Kidney epithelial cell (primary cell): ENCODE results near the gene NAP1L1. TPM values are rescaled to one million over a fixed set of nuclear protein-coding genes. Genes with fewer than 3 reads are reported as not detected.

Experiments
- DNase-seq: peaks from one replicate; pipeline ENCODE4 v3.0.0-alpha.2; 2010; ENCODE audit warnings: low read depth
- H3K27me3 ChIP-seq: 2 replicates; pipeline ENCODE4 v1.6.0; 2011; ENCODE audit warnings: low read length; ENCODE audit not compliant: control insufficient read depth, insufficient read depth
- H3K36me3 ChIP-seq: 2 replicates; pipeline ENCODE4 v1.5.1; 2011; ENCODE audit warnings: low read length; ENCODE audit not compliant: control insufficient read depth, insufficient read depth
- H3K4me3 ChIP-seq: 2 replicates; pipeline ENCODE4 v1.5.1; 2011; ENCODE audit warnings: low read depth, mild to moderate bottlenecking, control low read depth, low read length
- total RNA-seq: library from RNA; depleted of rRNA; stranded (reverse); fragments of >200 nt; gene quantifications from 2 replicates; pipeline ENCODE4 v1.2.3, GENCODE V29; 2015
- TF ChIP-seq, protein P1 (sequence below): IDR thresholded peaks from 2 replicates; pipeline ENCODE4 v1.5.1; 2011; ENCODE audit warnings: mild to moderate bottlenecking, moderate library complexity, low read length, control low read depth, inconsistent platforms; ENCODE audit not compliant: insufficient read depth, poor library complexity, severe bottlenecking

Gene NAP1L1
- total RNA-seq, 1 donor from 2014 or later, result 574 TPM

DNA sequence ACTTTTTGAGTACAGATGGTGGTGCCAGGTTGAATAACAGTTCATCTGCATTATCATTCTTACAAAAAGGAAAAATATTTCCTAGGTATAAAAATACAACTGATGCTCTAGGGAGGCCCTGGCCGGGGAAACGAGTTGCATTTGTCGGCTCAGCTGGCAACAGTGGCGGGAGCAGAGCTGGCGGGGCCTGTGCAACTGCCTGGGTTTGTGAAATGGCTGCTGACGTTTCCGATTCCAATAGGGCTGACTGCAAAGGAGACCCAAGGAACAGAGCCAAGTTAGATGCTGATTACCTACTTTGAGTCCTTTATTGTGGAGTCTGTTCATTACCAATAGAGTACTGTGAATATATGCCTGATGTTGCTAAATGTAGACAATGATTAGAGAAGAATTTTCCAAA is 27.2 kb downstream of the NAP1L1 start:
- TF ChIP-seq, protein P1, sequence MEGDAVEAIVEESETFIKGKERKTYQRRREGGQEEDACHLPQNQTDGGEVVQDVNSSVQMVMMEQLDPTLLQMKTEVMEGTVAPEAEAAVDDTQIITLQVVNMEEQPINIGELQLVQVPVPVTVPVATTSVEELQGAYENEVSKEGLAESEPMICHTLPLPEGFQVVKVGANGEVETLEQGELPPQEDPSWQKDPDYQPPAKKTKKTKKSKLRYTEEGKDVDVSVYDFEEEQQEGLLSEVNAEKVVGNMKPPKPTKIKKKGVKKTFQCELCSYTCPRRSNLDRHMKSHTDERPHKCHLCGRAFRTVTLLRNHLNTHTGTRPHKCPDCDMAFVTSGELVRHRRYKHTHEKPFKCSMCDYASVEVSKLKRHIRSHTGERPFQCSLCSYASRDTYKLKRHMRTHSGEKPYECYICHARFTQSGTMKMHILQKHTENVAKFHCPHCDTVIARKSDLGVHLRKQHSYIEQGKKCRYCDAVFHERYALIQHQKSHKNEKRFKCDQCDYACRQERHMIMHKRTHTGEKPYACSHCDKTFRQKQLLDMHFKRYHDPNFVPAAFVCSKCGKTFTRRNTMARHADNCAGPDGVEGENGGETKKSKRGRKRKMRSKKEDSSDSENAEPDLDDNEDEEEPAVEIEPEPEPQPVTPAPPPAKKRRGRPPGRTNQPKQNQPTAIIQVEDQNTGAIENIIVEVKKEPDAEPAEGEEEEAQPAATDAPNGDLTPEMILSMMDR, result no peak
- Histone ChIP-seq H3K27me3 (no peaks in the 10 kb centered on the region), H3K4me3 (no peak overlapping the region), H3K36me3 (no peaks in the 10 kb centered on the region)
- no peak for DNase-seq

DNA sequence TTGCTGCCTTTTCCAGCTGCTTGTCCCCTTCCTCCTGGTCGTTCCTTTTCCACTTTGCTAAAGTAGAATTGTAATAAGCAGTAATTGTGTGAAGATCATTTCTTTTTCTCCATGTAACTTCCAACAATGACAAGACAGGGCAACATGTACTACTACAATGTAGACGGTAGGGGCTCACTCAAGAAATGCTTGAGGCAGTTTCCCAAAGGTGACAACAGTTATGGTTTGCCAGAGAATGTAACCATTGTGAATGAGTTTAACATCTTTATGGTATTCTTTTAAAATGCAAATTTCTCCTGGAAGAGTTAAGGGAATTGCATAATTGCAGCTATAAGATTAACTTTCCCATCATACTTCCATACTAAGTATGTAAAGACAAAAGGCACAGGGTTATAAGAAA is 29.1 kb downstream of the NAP1L1 start:
- no peak overlapping the region for H3K4me3 ChIP-seq
- DNase-seq, result no peak

DNA sequence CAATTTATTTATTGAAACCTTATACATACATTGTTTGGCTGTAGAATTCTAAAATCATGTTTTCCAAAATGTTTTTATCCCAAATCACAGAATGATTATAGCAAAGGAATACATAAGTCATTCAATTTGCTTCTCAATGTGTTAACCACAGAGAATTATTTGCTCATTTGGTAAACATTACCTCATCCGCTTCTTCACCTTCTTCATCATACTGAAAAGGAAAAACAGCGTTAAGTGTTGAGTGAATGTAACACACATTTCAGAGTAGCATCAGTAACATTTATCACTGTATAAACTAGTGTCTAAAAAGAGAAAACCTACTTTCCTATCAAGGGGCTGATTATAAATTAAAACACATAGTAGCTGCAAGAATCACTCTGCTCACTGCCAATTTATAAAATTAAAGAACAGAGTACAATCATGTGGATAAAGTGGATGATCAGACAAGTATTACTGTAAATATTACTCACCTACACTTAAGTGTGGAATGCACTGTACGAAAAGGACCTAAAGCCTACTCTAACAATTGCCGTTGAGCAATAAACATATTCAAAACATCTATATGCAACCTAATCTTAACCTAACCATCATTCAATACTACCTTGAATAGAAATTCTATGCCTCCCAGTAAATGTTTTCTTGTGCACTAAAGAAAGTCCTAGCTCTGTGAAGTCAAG is 34.8 kb downstream of the NAP1L1 start:
- H3K4me3 ChIP-seq, result no peak overlapping the region
- H3K36me3 ChIP-seq, result peaks cover 1% of the 10 kb centered on the region
- H3K27me3 ChIP-seq, result no peaks in the 10 kb centered on the region
- DNase-seq, result no peak
- TF ChIP-seq, protein P1, result no peak

More for the DNA sequence above, 29.1 kb downstream of the NAP1L1 start:
- TF ChIP-seq, protein P1, result peak; percentile 1
- H3K36me3 ChIP-seq, result peaks cover 1% of the 10 kb centered on the region
- H3K27me3 ChIP-seq, result no peaks in the 10 kb centered on the region

DNA sequence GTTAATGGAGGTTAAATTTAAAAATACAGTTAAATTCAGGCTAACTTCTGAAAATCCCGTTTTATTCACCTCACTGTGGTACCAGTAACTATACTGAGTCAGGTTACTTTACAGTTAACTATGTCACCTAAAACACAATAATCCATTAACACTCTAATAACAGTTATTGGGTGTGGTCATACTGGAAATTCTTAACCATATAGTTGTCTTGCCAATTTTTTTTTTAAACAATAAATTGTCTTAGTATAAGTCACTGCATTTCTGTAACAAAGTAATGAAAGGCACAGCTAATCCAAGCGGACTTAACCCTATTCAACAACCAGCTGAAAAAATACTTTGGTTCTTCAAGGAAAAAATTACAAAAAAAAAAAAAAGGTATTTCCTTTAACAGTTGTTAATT is 36.7 kb downstream of the NAP1L1 start:
- TF ChIP-seq, protein P1, result no peak
- Histone ChIP-seq H3K27me3 (no peaks in the 10 kb centered on the region), H3K4me3 (no peak overlapping the region)

DNA sequence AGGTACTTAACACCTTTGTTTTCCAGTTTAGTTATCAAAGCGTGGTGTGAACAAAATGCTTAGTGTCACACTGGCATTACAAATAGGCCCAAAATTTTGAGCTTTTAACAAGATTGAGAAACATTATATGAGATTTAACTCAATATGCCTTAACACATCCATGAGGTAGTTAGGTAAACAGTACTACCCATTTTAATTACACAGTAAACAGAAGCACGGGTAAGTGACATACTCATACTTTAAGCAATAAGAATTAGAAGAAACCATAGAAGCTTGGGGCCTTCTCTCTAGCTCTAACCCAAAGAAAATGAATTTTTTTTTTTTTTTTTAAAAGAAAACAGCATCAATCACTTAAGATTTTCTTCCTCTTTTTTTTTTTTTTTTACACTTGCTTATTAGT is 37.4 kb downstream of the NAP1L1 start:
- H3K27me3 ChIP-seq, result no peaks in the 10 kb centered on the region
- H3K36me3 ChIP-seq, result peaks cover 1% of the 10 kb centered on the region
- TF ChIP-seq, protein P1, result no peak
- DNase-seq, result no peak
- H3K4me3 ChIP-seq, result no peak overlapping the region

More for the DNA sequence above, 36.7 kb downstream of the NAP1L1 start:
- H3K36me3 ChIP-seq, result peaks cover 1% of the 10 kb centered on the region
- DNase-seq, result no peak

DNA sequence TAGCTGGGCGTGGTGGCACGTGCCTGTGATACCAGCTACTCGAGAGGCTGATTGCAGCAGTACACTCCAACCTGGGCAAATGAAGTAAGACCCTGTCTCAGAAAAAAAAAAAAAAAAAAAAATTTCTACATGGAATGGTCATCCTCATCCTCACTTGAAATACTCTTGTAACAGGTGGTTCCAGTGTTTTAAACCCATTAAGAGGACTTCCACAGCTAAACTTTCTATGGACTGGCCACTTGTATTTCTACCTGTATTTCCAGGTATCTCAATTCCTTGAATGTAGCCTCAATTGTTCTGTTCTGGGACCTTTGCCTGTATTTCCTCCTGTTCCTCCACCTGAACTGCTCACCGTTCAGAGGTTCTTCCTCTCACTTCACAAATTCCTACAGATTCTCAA is 41.1 kb downstream of the NAP1L1 start:
- TF ChIP-seq, protein P1, result no peak
- no peak for DNase-seq
- no peak overlapping the region for H3K4me3 ChIP-seq
- no peaks in the 10 kb centered on the region for H3K36me3 ChIP-seq
- no peaks in the 10 kb centered on the region for H3K27me3 ChIP-seq
